Pons (tissue), 1 donor: ENCODE data around the gene HOXA3.

Experiments used
- DNase-seq: peaks from one replicate; pipeline ENCODE4 v3.0.0-alpha.2; 2016; ENCODE audit warnings: low spot score

The HOXA3 gene

DNA sequence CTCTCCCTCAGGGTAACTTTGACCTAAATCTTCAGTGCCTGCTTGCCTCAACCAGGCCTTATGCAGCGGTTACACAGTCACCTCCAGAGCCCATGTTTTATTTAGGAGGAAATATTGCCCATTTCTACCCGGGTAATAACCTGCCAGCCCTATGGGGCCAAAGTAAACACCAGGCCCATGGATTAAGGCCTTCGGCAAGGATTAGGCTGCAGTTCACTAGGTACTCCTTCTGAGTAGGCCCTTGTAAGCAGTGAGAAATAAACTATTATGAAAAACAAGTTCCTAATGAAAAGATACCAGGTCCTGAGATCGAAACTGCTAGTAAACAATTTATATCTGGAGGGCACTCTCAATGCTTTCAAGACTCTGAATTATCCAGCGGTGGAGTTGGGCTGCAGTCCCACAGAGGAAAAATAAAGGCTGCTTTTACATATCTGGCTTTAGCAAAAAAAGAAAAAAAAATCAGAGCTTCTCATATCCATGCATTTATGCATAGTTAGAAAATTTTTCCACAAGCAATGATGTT is 25.5 kb upstream of the HOXA3 start:
- DNase-seq = no peak

DNA sequence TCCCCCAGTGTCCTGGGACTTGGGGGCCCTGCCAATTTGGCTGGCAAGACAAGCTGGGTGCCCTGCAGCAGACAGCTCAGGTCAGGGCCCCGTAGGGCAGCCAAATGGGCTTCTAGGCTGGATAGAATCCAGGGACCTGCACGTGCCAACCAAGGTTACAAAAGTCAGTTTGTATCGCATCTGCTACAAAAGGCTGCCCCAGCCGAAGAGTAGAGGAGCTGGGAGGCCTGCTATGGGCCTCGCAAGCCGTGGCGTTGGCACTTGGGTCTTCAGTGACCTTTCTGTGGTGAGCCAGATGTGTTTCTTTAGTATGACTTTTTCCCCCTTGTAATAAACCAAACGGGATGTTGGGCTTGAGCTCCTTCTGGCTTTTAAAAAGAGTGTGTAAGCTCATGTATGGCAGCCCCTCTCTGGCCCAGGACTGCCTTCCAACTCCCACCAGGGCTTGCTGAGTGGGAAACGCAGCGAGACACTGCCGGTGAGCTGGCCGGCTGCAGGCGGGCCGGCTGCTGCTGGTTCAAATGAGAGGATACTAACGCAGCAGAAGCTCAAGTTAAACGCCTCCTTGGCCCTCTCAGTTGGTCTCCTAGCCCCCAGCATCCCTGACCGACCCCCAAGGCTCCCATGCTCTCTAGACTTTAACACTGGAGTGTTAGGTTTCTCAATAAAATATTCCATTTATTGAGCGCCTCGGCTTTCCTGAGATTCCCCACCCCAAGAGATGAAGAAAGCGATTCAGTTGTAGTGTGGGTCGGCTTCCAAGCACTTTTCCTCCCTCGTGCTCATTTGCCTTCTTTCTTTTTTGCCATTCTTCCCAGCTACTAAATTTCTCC is 24.8 kb upstream of the HOXA3 start:
- no peak for DNase-seq

- DNase-seq = no peak
These were observed 24.1 kb upstream of the HOXA3 start for GRCh38 chr7:27176524-27176845.

GRCh38 chr7:27175626-27176523 is 23.5 kb upstream of the HOXA3 start:
- DNase-seq = no peak

DNA sequence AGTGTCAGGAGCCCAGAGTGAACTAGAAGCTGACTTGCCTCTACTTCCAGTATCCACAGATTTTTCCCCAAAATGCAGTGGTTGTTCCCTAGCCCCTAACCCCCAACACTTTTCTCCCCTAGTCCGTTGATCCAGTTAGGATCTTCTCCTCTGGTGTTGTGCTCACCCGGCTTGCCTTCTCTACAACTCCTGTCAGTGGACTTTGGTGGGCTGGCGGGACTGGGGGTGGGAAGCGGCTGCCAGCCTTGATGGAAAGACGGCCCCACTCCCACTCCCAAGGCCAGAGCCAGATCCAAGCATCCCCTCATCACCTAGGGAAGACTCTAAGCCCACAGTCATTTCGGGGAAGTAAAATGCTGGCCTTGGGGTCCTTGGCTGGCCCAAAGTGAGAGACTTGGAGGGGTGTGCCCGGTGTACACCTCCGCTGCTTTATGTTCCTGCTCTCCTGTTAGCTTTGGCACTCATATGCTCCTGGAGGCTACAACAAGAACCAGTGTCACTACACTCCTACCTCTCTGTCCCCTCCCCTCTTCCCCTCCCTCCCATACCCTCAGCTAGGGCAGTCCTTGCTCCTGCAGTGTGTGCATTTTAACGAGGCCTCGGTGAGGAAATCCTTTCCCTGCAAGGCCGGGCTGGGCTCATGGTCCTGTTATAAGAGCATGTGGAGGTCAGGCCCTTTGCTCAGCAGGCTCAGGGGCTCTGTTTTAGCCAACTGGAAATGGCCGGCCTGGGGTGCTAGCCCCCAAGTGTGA is 22.7 kb upstream of the HOXA3 start:
- DNase-seq = no peak

DNA sequence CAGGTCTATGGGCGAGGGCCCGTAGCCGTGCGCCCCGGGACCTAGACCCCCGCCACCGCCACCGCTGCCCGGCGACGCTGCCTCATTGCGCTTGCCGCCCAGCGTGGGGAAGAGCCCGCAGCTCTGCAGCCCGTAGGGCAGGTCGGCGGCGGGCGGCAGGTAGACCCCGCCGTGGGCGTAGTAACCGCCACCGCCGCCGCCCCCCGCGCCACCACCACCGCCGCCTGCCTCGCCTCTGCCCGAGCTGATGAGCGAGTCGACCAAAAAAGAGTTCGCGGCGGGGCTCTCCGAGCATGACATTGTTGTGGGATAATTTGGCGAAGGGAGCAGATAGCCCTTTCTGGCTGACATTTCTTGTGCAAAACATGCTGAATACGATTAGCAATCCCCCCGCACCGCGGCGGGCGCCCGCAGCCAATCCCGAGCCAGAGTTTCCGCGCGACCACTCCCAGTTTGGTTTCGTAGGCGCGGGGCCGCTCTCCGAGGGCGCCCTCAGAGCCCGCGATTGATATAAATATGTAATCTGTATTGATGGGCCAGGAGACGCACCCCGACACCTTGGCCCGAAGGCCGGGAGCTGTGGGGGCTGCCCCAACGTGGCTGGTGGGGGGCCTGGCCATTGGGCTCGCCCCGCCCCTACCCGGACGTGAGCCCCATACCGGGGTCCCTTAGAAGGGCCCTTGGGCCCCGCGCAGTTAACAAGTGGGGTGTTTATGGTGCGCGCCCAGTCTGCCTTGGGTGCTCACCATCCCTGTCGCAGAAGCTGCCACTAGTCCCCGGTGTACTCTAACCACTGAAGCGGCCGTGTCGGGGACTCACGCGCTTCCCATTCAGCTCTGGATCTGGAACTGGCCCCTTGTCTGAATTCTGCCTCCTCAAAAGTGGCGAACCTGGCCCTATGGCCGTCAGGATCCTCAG is 21.8 kb upstream of the HOXA3 start, which contains the start of gene HOXA10:
Gene HOXA10, minus strand, starts transcription at position 365 of the 918 bp plus-strand sequence. Its CDS starts 14 bp downstream, at position 351.
- DNase-seq = no peak

DNA sequence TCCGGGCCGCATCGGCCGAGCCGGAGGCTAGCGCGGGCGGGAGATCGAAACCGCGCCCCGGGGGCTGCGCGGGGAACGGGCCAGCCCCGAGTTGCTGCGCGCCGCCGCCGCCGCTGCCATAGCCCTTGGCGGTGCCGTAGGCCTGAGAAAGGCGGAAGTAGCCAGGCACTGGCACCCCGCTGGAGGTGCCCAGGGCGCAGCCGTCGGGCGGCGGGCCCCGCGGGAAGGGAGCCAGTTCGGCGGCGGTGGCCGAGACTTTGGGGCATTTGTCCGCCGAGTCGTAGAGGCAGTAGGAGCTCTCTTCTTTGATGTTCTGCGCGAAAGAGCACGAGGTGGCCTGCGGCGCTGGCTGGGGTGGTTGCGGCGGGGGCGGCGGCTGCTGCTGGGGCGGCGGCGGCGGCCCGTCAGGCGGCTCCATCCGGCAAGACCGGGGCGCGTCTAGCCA is 21.1 kb upstream of the HOXA3 start:
- no peak for DNase-seq

- DNase-seq = no peak
These were observed 20.6 kb upstream of the HOXA3 start for GRCh38 chr7:27172823-27173510.

GRCh38 chr7:27172315-27172774 is 20.0 kb upstream of the HOXA3 start:
- DNase-seq = no peak

DNA sequence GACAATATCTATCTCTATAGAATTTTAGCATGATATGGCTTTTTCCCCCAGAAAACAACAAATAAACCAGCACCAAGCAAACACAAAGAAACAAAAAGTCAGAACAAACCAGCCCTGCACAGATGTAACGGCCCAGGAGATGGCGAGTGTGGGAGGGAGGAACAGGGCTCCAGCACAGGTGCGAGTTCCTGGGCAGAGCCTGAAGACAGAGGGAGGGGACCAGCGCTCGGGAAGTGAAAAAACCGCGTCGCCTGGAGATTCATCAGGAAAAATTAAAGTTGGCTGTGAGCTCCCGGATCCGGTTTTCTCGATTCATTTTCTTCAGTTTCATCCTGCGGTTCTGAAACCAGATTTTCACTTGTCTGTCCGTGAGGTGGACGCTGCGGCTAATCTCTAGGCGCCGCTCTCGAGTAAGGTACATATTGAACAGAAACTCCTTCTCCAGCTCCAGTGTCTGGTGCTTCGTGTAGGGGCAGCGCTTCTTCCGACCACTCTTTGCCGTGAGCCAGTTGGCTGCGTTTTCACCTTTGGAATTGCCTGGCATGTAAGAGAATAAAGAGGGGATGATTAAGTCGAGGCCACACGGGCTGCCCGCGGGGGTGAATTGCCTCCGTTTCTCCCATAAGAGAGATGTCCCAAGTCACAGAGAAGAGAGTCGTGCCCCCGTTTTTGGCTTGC is 19.4 kb upstream of the HOXA3 start:
- no peak for DNase-seq

DNA sequence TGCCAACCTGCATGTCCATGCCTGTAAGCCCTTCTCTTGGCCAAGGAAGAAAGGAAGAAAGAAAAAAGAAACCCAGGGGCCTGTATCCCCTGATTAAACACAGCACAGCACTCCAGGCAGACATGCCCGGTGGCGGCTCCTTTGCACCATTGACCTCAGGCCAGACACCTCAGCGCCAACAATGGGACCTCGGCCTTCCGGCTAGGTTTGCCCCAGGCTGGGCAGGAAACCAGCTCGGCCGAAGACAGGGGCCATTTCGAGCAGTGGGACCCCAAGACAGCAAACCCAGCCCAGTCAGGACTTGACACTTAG is 18.9 kb upstream of the HOXA3 start:
- DNase-seq = no peak

GRCh38 chr7:27170426-27171324 is 18.3 kb upstream of the HOXA3 start:
- DNase-seq = no peak

DNA sequence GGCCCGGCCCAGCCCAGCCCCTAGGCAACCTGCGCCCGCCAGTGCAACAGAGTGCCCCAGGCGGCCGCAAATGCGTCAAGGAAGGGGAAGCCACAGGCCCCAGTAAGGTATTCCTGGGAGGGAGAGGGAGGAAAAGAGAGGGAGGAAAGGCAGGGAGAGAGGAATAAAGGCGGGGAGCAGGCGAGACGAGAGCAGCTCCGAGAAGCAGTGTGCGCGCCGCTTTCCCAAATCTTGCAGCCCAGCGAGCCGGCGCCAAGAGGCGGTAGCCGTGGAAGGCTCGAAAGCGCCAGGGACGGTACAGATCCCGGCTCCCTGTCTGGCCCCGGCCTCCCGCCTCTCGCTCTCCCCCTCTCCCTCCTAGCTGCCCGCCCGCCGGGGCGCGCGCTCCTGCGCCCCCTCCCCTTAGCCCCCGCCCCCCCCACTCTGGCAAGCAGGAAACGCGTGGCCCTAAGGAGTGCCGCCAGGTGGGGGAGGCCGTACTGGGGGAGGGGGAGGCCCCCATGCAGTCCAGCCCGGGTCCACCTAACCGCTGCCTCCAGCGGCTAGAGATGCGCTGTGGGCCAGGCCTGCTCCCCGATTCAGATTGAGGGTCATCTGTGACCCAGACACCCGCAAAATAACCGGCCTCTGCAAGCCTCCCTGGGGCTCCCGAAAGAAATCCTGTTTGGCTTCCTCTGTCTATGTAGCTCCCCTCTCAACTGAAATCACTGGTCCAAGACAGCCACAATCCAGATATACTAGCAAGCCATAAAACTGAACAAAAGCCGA is 17.5 kb upstream of the HOXA3 start:
- no peak for DNase-seq

DNA sequence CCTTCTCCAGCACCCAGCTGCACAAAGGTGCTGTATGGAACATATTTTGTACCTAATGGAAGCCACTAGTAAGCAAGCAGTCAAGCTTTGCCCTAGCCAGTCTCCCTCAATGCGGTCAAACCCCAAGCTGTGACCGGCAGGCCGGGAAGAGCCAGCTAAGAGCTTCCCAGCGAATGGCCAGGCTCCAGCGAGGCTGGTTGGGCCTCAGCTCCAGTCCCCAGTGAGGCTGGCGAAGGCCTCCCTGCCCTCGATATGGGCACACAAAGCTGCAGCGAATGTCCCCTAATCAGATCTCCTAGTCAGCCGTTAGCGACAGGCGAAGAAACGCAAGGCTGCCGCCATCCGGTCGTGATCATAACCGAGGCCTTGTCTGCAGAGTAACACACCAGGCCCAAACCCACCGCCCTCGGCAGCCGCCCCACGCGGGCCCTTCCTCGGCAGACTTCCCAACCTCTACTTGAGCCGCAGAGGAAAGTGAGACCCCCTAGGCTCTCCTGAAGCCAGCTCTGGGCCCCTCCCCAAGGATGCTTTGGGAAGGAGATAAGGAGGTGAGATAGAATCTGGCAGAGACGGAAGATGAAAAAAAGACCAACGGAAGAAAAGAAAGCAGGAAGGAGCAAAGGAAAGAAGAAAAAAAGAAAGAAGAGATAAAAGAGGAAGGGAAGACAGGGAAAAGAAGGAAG is 16.0 kb upstream of the HOXA3 start:
- DNase-seq = no peak

- no peak for DNase-seq
These were observed 15.5 kb upstream of the HOXA3 start for GRCh38 chr7:27167916-27168264.

- no peak for DNase-seq
These were observed 14.4 kb upstream of the HOXA3 start for GRCh38 chr7:27166531-27167505.
